ENCODE results near the gene MAP7.

The MAP7 gene

DNA sequence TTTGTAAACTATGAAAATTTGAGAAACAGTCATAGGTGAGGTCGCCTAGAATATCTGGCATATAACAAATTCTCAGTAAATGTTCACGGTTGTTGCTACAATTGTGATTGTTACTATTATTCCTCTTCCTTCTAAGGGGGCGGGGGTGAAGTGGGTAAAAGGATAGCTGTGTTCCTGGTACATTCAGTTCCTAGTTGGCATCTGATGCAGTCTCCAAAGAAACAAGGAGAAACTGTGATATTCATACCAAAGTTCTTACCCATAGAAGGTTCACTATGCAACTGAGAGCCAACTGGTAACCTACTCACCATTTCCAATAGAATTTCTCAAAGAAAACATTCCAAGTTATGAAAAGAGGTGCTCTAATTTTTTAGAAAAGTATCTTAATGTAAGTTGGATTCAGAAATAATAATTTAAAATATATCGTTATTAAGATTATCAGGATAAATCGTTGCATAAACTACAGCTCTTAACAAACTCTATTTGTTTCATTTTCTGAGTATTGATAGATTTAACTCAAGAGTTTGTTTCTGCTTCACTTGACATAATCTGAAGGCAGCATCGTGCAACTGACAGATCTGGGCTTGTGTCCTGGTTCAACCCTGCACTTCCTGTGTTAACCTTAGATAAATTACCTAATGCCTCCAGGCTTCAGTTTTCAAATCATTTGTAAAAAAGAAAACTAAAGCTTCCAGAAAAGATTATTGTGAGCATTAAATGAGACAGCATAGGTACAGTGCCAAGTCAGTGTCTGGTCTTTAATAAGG, 13.3 kb upstream of the MAP7 start:
- TF ChIP-seq, protein P1, sequence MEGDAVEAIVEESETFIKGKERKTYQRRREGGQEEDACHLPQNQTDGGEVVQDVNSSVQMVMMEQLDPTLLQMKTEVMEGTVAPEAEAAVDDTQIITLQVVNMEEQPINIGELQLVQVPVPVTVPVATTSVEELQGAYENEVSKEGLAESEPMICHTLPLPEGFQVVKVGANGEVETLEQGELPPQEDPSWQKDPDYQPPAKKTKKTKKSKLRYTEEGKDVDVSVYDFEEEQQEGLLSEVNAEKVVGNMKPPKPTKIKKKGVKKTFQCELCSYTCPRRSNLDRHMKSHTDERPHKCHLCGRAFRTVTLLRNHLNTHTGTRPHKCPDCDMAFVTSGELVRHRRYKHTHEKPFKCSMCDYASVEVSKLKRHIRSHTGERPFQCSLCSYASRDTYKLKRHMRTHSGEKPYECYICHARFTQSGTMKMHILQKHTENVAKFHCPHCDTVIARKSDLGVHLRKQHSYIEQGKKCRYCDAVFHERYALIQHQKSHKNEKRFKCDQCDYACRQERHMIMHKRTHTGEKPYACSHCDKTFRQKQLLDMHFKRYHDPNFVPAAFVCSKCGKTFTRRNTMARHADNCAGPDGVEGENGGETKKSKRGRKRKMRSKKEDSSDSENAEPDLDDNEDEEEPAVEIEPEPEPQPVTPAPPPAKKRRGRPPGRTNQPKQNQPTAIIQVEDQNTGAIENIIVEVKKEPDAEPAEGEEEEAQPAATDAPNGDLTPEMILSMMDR (IDR thresholded peaks at IDR 0.05; ENCODE audit: low read depth, low read length), result no peak
- DNase-seq (ENCODE audit: extremely low read depth, low read depth), result no peak

DNA sequence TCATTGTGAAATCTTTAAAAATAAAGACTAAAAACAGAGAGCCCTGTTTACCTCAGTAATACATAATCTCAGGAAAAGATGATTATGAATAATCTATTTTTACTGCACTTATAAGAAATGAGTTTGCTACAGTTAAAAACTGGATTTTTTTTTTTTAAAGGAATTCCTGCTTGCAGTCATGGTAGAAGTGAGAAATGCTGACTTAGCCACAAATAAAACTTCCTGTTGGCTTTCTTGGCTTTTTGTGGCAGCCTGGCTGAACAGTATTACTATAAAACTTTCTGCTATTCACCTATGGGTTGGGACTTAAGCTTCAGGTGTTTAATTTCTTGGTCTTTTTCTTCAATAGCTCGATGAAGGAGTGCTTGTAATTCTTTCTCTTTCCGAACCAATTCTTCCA, 12.0 kb upstream of the MAP7 start:
- TF ChIP-seq, protein P1 (IDR thresholded peaks at IDR 0.05; ENCODE audit: low read depth, low read length), result no peak
- no peak for DNase-seq (ENCODE audit: extremely low read depth, low read depth)

DNA sequence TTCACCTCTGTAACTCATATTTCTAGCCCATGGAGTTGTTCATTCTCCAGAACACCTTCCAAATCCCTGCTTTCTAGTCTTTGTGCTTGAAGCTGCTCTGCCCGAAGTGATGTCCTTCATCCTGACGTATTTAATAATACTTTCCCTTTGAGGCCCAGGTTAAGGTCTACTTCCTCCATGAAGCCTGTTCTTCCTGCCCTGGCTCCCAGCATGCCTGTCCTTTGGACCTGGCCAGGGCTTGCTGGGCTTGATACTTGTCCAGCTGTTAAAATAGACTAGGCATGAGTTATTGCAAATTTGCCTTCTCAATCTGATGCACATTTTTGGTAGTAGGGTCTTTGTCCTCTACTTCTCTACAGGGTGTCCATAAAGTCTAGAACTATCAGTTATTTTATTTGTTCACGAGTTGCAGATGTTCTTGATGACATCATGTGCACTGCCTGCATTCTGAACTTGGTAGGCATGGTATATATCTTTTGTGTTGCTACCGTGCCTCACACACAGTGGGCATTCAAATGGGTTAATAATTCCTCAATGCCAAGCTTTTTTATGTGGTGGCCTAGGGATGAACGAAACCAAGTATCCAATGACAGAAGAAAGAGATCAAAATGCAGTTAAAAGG, 3.1 kb upstream of the MAP7 start:
- TF ChIP-seq, protein P1 (IDR thresholded peaks at IDR 0.05; ENCODE audit: low read depth, low read length), result no peak
- DNase-seq (ENCODE audit: extremely low read depth, low read depth), result no peak

DNA sequence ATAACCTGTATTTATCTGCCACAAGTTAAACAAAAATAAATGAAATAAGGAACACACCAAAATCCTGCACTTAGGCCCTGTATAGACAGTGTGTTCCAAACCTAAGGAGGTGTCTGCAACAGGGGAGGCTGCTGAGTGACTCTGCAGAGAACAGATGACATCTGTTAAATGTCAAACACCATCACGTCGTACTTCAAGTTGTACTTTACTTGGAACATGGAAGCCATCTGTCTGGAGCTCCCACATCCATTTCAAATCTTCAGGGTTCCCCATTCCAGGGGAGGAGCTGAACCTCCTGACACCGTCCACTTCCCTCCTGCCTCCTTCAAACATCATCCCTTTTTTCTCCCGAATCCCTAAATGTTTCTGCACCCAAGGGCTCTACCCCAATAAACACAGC, 1.8 kb upstream of the MAP7 start:
- DNase-seq (ENCODE audit: extremely low read depth, low read depth), result no peak
- TF ChIP-seq, protein P1 (IDR thresholded peaks at IDR 0.05; ENCODE audit: low read depth, low read length), result no peak

DNA sequence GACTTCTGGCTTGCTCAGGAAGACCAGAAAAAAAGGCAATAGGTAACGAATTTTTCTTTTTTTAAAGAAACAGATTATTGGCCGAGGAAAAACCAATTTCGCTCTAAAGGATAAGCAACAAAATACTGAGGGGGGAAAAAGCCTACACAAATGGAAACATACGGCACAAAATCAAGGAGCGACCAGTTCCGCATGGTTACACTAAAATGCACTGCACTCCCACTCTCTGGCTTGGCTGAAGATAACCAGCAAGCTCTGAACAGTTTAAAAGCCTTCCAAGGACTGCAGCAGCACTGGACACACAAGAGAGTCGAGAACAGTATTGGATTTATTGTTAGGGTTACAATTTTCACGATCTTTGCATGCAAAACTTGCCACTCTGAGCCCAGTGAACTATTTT, 881 bp upstream of the MAP7 start:
- no peak for DNase-seq (ENCODE audit: extremely low read depth, low read depth)
- TF ChIP-seq, protein P1 (IDR thresholded peaks at IDR 0.05; ENCODE audit: low read depth, low read length), result no peak

DNA sequence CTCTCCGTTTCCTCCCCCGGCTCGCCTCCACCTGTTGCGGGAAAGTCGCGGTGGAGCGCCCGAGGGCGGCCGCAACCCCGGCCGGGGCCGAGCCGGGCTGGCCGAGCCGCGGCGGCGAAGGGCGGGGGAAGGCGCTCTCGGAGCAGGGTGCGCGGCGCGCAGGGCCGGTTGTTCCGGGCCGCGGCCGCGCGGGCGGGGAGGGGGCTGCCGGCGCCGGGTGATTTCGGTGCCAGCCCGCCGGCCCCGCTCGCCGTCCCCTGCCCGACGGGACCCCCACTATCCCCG, 235 bp downstream of the MAP7 start:
- TF ChIP-seq, protein P1 (IDR thresholded peaks at IDR 0.05; ENCODE audit: low read depth, low read length), result no peak
- no peak for DNase-seq (ENCODE audit: extremely low read depth, low read depth)

DNA sequence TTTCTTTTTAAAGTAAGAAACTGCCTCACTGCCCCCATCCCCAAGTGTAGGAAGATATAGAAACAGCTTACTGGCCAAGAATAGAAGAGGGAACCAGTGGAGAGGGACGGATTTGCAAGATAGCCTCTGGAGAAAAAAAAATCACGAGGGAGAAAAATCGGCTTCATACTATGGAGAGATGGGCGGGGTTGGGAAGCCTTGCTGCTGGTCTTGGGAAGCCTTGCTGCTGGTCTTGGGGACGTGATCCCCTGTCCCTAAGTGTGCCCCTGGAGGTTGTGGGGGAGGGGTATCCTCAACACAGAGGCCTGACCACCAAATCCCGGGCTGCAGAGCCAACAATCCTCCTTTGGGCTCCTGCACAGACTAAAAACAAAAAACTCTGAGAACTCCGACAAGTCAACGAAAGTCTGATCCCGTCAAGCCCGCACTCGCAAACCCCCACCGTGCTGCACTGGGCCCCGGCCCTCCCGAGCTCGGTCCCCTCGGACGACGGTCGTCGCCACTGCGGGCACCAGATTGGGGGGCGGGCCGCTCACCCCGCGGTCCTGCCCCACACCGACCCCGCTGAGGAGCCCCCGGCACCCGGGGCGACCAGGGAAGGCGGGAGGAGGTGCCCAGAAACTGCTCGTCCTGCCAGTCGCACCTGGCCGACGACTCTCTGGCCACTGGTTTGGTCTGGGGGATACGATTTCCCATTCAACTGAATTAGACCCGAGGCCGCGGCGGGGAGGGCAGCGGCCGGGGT, 750 bp downstream of the MAP7 start:
- TF ChIP-seq, protein P1 (IDR thresholded peaks at IDR 0.05; ENCODE audit: low read depth, low read length), result no peak
- DNase-seq (ENCODE audit: extremely low read depth, low read depth), result no peak
